Measurements from ENCODE around the gene BMPR1B. TPM values are rescaled to one million over a fixed set of nuclear protein-coding genes. Genes with fewer than 3 reads are reported as not detected.

Gene BMPR1B
- total and polyA plus RNA-seq, 2 of the 8 experiments (the other 6 are each of a cell fraction or from before 2014, with no cell fraction given): 0.14 to 1.1 TPM

- no peak for TF ChIP-seq CHD7 (IDR thresholded peaks at IDR 0.05; ENCODE audit: insufficient replicate concordance, low read length)
- no peak for TF ChIP-seq YY1 (IDR thresholded peaks at IDR 0.05; ENCODE audit: low read depth, low read length)
These were observed 250.2 kb downstream of the BMPR1B start (continued) for GRCh38 chr4:95007998-95008397.

Measured in H1 (cell line).